Ovary (tissue), 9 donors: Measurements from ENCODE around the gene CTCFL. TPM values are rescaled to one million over a fixed set of nuclear protein-coding genes. Genes with fewer than 3 reads are reported as not detected.

Experiments used
- DNase-seq, 5 donors: peaks; one replicate each; pipeline ENCODE4 v3.0.0-alpha.2; 2019 to 2020
- H3K27ac ChIP-seq, 2 donors: fragments of 200-600 bp; one replicate each; pipeline versions ENCODE4 v1.5.1 to v1.8.0; 2019 to 2022
- H3K27me3 ChIP-seq: fragments of 200-600 bp; one replicate; pipeline ENCODE4 v1.8.0; 2022
- H3K36me3 ChIP-seq: fragments of 200-600 bp; sonication (generic); one replicate; pipeline ENCODE4 v1.5.1; 2019
- H3K4me1 ChIP-seq: one replicate; pipeline ENCODE4 v1.8.1; 2013; ENCODE audit warnings: mild to moderate bottlenecking, moderate library complexity; ENCODE audit not compliant: insufficient read depth
- H3K4me3 ChIP-seq: fragments of 200-600 bp; sonication (generic); one replicate; pipeline ENCODE4 v1.5.1; 2017
- H3K9me3 ChIP-seq, 2 donors: fragments of 200-600 bp in 1 of 2; sonication (generic) in 1 of 2; one replicate each; pipeline versions ENCODE4 v1.5.1 to v1.8.1; 2013 to 2019; ENCODE audit warnings: mild to moderate bottlenecking in 1 of 2, moderate library complexity in 1 of 2
- EP300 ChIP-seq: sonication (generic); formaldehyde crosslinking; IDR thresholded peaks from one replicate; pipeline ENCODE4 v1.6.1; 2017; ENCODE audit warnings: antibody characterized with exemption
- POLR2A ChIP-seq: fragments of 450-650 bp; IDR thresholded peaks from one replicate; pipeline ENCODE4 v1.6.1; 2017; ENCODE audit warnings: antibody characterized with exemption, mild to moderate bottlenecking, moderate library complexity
- WGBS, 3 donors: extraction: QIAGEN DNeasy Blood & Tissue Kit in 1 of 3; methylation state at CpG; one replicate each; pipeline versions ENCODE4 v1.1.5 to v1.1.7; 2013 to 2017; 5-methylcytosine and 5-hydroxymethylcytosine counted together
- intact Hi-C, 4 donors: fragments of 100-400 bp; cut with DNase I; formaldehyde crosslinking; loops; one replicate each; pipeline versions ENCODE4 v1.11.0 to v1.15.1; 2022 to 2023
- polyA plus RNA-seq, 2 donors: library from polyadenylated mRNA; stranded (reverse); fragments of 200-250 nt in 1 of 2; fragments of 350-450 nt in 1 of 2; fragmentation: Illumina TruSeq in 1 of 2; extraction: RNeasy Lipid Tissue Mini Kit (QIAGEN cat#74804) in 1 of 2; gene quantifications; one replicate each; pipeline ENCODE4 v1.2.3, GENCODE V29; 2013 to 2014
- total RNA-seq, 7 donors: library from RNA; depleted of rRNA in 2 of 7; stranded (reverse); fragments of >200 nt in 2 of 7; fragmentation: NEBNext Ultra II Directional in 3 of 7; extraction: Animal tissue kit (Norgen Biotek cat#: 25700) in 3 of 7; gene quantifications; one replicate each; pipeline versions ENCODE4 v1.1.0 to v1.2.4, GENCODE V29; 2016 to 2023
- TF ChIP-seq, protein P1 (sequence below), 3 donors: fragments of 450-650 bp in 2 of 3; fragments of 200-600 bp in 1 of 3; IDR thresholded peaks; one replicate each; pipeline versions ENCODE4 v1.5.1 to v1.8.0; 2016 to 2022; ENCODE audit warnings: antibody characterized with exemption in 3 of 3, mild to moderate bottlenecking in 1 of 3
- donor health status: DM: no; HTN: no; CAD: no; lungs with moderate emphysema.
- donor health status: DM: no; HTN: no; CAD: no.
- donor health status: Bipolar disorder and iron deficiency.
- donor health status: DM: yes; HTN: yes; CAD: no.
- donor health status: DM: no; HTN: no; CAD: no.
- donor health status: DM: yes; HTN: yes; CAD: no.

Gene CTCFL
- total and polyA plus RNA-seq, 9 donors, result 0.01 to 0.92 (median 0.17) TPM; not detected in 5

DNA sequence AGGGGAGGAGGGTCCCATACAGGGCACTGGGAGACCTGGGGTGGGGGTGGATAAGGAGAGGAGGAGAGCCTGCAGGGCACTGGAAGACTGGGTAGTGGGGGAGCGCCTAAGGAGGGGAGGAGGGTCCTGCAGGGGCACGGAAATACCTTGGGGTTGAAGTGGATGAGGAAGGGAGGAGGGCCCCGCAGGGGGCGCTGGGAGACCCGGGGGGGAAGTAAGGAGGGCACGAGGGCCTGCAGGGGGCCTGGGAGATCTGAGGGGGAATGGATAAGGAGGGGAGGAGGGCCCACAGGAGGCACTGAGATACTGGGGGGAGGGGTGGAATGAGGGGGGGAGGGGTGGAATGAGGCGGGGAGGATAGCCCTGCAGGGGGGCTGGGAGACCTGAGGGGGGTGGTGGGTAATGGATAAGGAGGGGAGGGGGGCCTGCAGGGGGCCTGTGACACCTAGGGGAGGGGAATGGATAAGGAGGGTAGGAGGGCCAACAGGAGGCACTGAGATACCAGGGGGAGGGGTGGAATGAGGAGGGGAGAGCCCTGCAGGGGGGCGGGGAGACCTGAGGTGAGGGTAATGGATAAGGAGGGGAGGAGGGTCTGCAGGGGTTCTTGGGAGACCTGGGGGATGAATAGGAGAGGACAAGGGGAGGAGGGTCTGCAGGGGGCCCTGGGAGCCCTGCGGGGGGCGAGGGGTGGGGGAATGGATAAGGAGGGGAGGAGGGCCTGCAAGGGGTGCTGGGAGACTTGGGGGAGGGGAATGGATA lies 567 bp upstream of the CTCFL start:
- no peaks in the 10 kb centered on the region for H3K9me3 ChIP-seq
- WGBS, 3 donors, result 53 to 75% (median 54%) methylated on average over 2 to 10 of the region's 10 CpGs
- TF ChIP-seq POLR2A (no peak), EP300 (no peak)
- TF ChIP-seq, protein P1, sequence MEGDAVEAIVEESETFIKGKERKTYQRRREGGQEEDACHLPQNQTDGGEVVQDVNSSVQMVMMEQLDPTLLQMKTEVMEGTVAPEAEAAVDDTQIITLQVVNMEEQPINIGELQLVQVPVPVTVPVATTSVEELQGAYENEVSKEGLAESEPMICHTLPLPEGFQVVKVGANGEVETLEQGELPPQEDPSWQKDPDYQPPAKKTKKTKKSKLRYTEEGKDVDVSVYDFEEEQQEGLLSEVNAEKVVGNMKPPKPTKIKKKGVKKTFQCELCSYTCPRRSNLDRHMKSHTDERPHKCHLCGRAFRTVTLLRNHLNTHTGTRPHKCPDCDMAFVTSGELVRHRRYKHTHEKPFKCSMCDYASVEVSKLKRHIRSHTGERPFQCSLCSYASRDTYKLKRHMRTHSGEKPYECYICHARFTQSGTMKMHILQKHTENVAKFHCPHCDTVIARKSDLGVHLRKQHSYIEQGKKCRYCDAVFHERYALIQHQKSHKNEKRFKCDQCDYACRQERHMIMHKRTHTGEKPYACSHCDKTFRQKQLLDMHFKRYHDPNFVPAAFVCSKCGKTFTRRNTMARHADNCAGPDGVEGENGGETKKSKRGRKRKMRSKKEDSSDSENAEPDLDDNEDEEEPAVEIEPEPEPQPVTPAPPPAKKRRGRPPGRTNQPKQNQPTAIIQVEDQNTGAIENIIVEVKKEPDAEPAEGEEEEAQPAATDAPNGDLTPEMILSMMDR (IDR thresholded peaks at IDR 0.05), result no peak
- no peak overlapping the region for H3K4me3 ChIP-seq
- H3K27ac ChIP-seq, result no peak overlapping the region
- intact Hi-C loops, result no loop called here
- DNase-seq, result no peak
- peaks cover 2% of the 10 kb centered on the region for H3K4me1 ChIP-seq
- no peaks in the 10 kb centered on the region for H3K27me3 ChIP-seq
- H3K36me3 ChIP-seq, result no peaks in the 10 kb centered on the region

- intact Hi-C loops, result no loop called here
- TF ChIP-seq, protein P1 (IDR thresholded peaks at IDR 0.05), result no peak
- TF ChIP-seq POLR2A (no peak), EP300 (no peak)
- 83 to 88% (median 85%) methylated on average over 11 of the region's 11 CpGs for WGBS, 3 donors
- Histone ChIP-seq H3K36me3 (no peaks in the 10 kb centered on the region), H3K4me1 (peaks cover 2% of the 10 kb centered on the region), H3K27me3 (no peaks in the 10 kb centered on the region), H3K27ac (no peak overlapping the region), H3K4me3 (no peak overlapping the region), H3K9me3 (no peaks in the 10 kb centered on the region)
- DNase-seq, result no peak
Measured at GRCh38 chr20:57523782-57524181, 1.2 kb downstream of the CTCFL start.

DNA sequence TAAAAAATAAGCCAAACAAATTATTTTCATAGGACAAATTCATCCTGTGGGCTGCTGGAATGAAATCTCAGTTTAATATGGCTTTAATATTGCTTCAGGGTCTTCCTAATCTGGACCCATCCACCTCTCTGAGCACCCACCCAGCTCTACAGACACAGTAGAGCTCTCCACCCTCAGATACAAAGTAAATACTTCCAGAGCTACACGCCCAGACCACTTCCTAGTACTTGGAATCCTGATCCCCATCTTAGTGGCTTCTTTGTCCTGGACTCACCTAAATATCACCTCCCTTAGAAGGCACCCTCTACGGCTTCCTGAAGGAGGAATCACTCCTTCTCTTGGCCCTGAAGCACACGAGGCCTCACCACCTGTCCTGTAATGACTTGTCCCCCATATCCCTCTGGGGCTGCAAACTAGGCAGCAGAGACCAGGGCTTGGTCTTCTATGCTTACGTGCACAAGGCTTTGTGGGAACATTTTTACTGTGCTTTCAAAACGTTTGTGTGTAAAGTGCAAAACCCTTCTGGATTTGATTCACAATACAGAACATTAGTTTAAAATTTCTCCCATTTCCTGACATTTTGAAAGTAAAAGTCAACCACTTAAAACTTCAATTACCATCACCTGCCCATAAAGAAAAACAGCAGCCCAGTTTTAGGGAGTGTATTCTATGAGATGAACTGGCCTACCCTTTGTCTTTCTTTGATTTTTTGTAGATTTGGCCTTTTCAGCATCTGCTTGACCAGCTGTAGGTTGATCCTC lies 2.4 kb downstream of the CTCFL start:
- Histone ChIP-seq H3K4me3 (no peak overlapping the region), H3K36me3 (no peaks in the 10 kb centered on the region), H3K9me3 (no peaks in the 10 kb centered on the region), H3K27ac (no peak overlapping the region), H3K27me3 (no peaks in the 10 kb centered on the region), H3K4me1 (peaks cover 2% of the 10 kb centered on the region)
- intact Hi-C loops, result no loop called here
- no peak for DNase-seq
- 74 to 75% (median 75%) methylated on average over 5 of the region's 5 CpGs for WGBS, 3 donors
- TF ChIP-seq POLR2A (no peak), EP300 (no peak)
- TF ChIP-seq, protein P1 (IDR thresholded peaks at IDR 0.05), result no peak

- Histone ChIP-seq H3K27ac (no peak overlapping the region), H3K27me3 (no peaks in the 10 kb centered on the region), H3K9me3 (no peaks in the 10 kb centered on the region), H3K36me3 (no peaks in the 10 kb centered on the region), H3K4me3 (no peak overlapping the region), H3K4me1 (no peaks in the 10 kb centered on the region)
- 77 to 79% (median 79%) methylated on average over 5 of the region's 5 CpGs for WGBS, 3 donors
- no peak for DNase-seq
- TF ChIP-seq EP300 (no peak), POLR2A (no peak)
- TF ChIP-seq, protein P1 (IDR thresholded peaks at IDR 0.05), result no peak
- intact Hi-C loops, result loop anchor here in 2 of 4 donors (5.0 to 10.0 kb wide), 2 partner anchors 694 to 697 kb away; no protein-coding TSS in a partner anchor
Measured at GRCh38 chr20:57517904-57518303, 7.0 kb downstream of the CTCFL start.
